ENCODE data around the gene GPX2. TPM values are rescaled to one million over a fixed set of nuclear protein-coding genes. Genes with fewer than 3 reads are reported as not detected.

Gene GPX2
- total and polyA plus RNA-seq, 7 experiments from 2014 or later, result not detected

DNA sequence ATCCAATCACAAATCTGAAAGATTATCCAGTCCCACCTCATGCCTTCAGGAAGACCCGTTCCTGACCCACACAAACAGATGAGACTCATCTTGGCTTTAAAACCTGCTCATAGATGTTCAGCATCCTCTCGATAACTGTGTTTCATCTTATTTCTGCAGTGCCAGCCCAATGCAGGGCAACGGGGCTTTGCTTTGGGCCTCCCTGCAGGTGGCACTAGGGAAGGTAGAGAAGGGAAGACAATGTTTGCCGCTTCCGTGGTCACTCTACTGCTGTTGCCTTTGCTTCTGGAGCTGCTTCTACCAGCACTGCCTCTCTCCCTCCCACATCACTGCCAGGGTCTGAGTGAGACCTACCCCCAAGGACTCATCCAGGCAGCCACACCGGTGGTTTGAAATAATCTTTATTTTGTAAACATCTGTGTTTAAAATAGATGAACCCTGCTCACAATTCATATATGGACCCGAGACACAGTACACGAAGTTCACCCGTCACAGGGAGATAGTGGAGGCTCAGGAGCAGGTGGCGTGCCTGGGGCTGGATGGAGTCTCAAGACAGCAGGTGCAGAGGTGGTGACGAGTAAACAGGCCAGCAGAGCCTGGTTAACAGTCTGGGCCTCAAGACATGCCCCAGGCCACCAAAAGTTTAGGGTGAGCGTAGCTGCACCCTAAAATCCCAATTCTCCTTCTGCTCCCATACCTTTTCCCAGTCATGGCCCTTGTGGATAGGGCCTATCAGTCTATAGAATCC is 3.1 kb upstream of the GPX2 start:
- intact Hi-C loops (cut with micrococcal nuclease), result loop anchor here in 1 of 2 donors (1.0 kb wide), 1 partner anchor 8 kb away; no protein-coding TSS in a partner anchor
- Mint-ChIP-seq H3K36me3 (peaks cover 5 to 62% (median 21%) of the 10 kb centered on the region in 5 donors), H3K27me3 (no peaks in the 10 kb centered on the region), H3K4me3 (no peak overlapping the region), H3K27ac (peak overlapping the region in 7 of 9 donors; percentile 10 to 80 (median 53)), H3K4me1 (peaks cover 16 to 69% (median 55%) of the 10 kb centered on the region in 7 donors), H3K9me3 (no peaks in the 10 kb centered on the region)
- Histone ChIP-seq H3K36me3 (ENCODE audit: control insufficient read depth in 2 of 3, insufficient read depth in 3 of 3, low read length in 3 of 3) (peaks cover 0 to 27% (median 0%) of the 10 kb centered on the region in 3 experiments), H3K4me3 (ENCODE audit: low read length) (no peak overlapping the region), H3K9me3 (ENCODE audit: control insufficient read depth in 2 of 3, low read length in 3 of 3) (no peaks in the 10 kb centered on the region), H3K27ac (ENCODE audit: low read depth, low read length) (no peak overlapping the region), H3K27me3 (ENCODE audit: control insufficient read depth in 2 of 2, insufficient read depth in 2 of 2, low read length in 2 of 2) (no peaks in the 10 kb centered on the region), H3K4me1 (ENCODE audit: control insufficient read depth in 2 of 2, insufficient read depth in 2 of 2, low read length in 2 of 2) (peaks cover 0 to 10% of the 10 kb centered on the region in 2 donors)
- ChIA-PET CTCF (interaction anchor here (0.6 kb wide), 1 partner anchor 470 kb away, joined by 3 read pairs; no protein-coding TSS in a partner anchor), POLR2A (interaction anchor here (0.8 kb wide), 2 partner anchors 18 to 30 kb away, joined by 3 read pairs; no protein-coding TSS in a partner anchor)
- ATAC-seq (no peak), DNase-seq (peak in 1 of 9 donors; percentile 8)

DNA sequence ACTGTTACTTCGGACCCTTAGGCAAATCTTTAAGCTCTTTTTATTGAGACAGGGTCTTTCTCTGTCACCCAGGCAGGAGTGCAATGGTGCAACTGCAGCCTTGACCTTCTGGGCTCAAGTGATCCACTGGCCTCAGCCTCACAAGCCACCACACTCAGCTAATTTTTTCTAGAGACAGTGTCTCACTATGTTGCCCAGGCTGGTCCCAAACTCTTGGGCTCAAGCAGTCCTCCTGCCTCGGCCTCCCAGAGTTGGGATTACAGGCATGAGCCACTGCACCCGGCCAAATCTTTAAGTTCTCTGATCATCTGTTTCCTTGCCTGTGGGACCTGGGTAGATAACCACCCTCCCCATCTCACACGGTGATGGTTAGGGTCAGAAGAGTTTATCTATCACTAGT is 2.3 kb upstream of the GPX2 start:
- Mint-ChIP-seq H3K9me3 (no peaks in the 10 kb centered on the region), H3K27ac (peak overlapping the region in 6 of 9 donors; percentile 14 to 80 (median 52)), H3K4me1 (peaks cover 16 to 77% (median 62%) of the 10 kb centered on the region in 7 donors), H3K36me3 (peaks cover 8 to 62% (median 20%) of the 10 kb centered on the region in 5 donors), H3K27me3 (no peaks in the 10 kb centered on the region), H3K4me3 (no peak overlapping the region)
- ATAC-seq (no peak), DNase-seq (no peak)
- no peak overlapping the region for H3K4me3 ChIP-seq (ENCODE audit: low read length)
- H3K4me1 ChIP-seq (ENCODE audit: control insufficient read depth in 2 of 2, insufficient read depth in 2 of 2, low read length in 2 of 2), result peaks cover 0 to 10% of the 10 kb centered on the region in 2 donors
- CTCF ChIA-PET, result no interaction called here
- POLR2A ChIA-PET, result interaction anchor here (1.6 kb wide), 1 partner anchor 42 kb away, joined by 4 read pairs; the partner anchor contains the start of gene FNTB
- no peak overlapping the region for H3K27ac ChIP-seq (ENCODE audit: low read depth, low read length)
- no peaks in the 10 kb centered on the region for H3K9me3 ChIP-seq (ENCODE audit: control insufficient read depth in 2 of 3, low read length in 3 of 3)
- peaks cover 0 to 30% (median 0%) of the 10 kb centered on the region in 3 experiments for H3K36me3 ChIP-seq (ENCODE audit: control insufficient read depth in 2 of 3, insufficient read depth in 3 of 3, low read length in 3 of 3)
- no peaks in the 10 kb centered on the region for H3K27me3 ChIP-seq (ENCODE audit: control insufficient read depth in 2 of 2, insufficient read depth in 2 of 2, low read length in 2 of 2)
- intact Hi-C loops (cut with micrococcal nuclease), result loop anchor here in 1 of 2 donors (1.0 to 5.0 kb wide), 2 partner anchors 8 to 38 kb away; no protein-coding TSS in a partner anchor

DNA sequence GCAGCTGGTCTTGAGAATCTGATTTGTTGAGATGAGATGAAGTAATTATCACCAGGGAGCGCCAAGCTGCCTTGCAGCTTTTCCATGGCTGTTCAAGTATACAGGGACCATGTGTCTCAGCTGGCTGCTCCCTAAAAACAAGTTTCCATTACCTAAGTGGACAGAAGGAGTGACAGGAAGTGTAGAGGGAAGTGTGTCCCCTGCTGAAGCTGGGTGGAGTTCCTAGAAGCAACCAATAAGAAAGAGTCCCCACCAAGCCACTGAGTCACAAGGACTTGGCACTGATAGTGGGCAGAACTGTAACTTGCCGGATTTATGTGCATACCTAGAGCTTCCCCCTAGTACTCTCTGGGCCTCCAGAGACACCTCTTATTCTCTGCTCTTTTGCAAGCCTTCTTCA is 1.5 kb upstream of the GPX2 start:
- H3K27me3 Mint-ChIP-seq, result no peaks in the 10 kb centered on the region
- peaks cover 0 to 10% of the 10 kb centered on the region in 2 donors for H3K4me1 ChIP-seq (ENCODE audit: control insufficient read depth in 2 of 2, insufficient read depth in 2 of 2, low read length in 2 of 2)
- no peaks in the 10 kb centered on the region for H3K9me3 ChIP-seq (ENCODE audit: control insufficient read depth in 2 of 3, low read length in 3 of 3)
- peaks cover 22 to 83% (median 71%) of the 10 kb centered on the region in 7 donors for H3K4me1 Mint-ChIP-seq
- ATAC-seq (no peak), DNase-seq (peak in 1 of 9 donors; percentile 8)
- no peak overlapping the region for H3K4me3 ChIP-seq (ENCODE audit: low read length)
- intact Hi-C loops (cut with micrococcal nuclease), result loop anchor here in 1 of 2 donors (5.0 kb wide), 1 partner anchor 37 kb away; no protein-coding TSS in a partner anchor
- no peaks in the 10 kb centered on the region for H3K9me3 Mint-ChIP-seq
- no peak overlapping the region for H3K4me3 Mint-ChIP-seq
- POLR2A ChIA-PET, result interaction anchor here (1.6 kb wide), 1 partner anchor 43 kb away, joined by 4 read pairs; the partner anchor contains the start of gene FNTB
- peak overlapping the region in 7 of 9 donors; percentile 7 to 81 (median 66) for H3K27ac Mint-ChIP-seq
- H3K36me3 Mint-ChIP-seq, result peaks cover 8 to 63% (median 25%) of the 10 kb centered on the region in 5 donors
- H3K27ac ChIP-seq (ENCODE audit: low read depth, low read length), result no peak overlapping the region
- H3K36me3 ChIP-seq (ENCODE audit: control insufficient read depth in 2 of 3, insufficient read depth in 3 of 3, low read length in 3 of 3), result peaks cover 0 to 39% (median under 1%) of the 10 kb centered on the region in 3 experiments
- CTCF ChIA-PET, result interaction anchor here (1.2 kb wide), 1 partner anchor 52 kb away, joined by 3 read pairs; no protein-coding TSS in a partner anchor
- H3K27me3 ChIP-seq (ENCODE audit: control insufficient read depth in 2 of 2, insufficient read depth in 2 of 2, low read length in 2 of 2), result no peaks in the 10 kb centered on the region

DNA sequence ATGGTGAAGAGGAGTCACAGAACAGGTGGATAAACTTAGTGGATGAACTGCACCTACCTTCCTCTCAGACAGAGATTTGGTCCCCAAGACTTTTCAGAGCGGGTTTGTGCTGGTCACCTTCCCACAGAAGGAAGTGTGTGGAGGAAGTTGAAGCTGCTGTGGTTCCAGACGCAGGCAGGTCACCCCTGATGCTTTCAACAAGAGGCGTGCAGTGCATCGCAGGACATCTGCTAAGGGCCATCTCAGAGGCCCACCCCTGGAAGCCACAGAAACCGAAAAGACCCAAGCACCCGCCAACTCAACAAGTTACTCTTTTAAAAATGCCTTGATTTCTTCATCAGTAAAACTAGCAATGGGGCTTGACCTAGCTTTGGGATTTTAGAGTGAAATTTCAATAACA is 1.0 kb upstream of the GPX2 start:
- intact Hi-C loops (cut with micrococcal nuclease), result loop anchor here in 1 of 2 donors (5.0 kb wide), 1 partner anchor 36 kb away; no protein-coding TSS in a partner anchor
- peak; percentile 45 for ATAC-seq
- POLR2A ChIA-PET, result interaction anchor here (1.6 kb wide), 1 partner anchor 43 kb away, joined by 4 read pairs; the partner anchor contains the start of gene FNTB

DNA sequence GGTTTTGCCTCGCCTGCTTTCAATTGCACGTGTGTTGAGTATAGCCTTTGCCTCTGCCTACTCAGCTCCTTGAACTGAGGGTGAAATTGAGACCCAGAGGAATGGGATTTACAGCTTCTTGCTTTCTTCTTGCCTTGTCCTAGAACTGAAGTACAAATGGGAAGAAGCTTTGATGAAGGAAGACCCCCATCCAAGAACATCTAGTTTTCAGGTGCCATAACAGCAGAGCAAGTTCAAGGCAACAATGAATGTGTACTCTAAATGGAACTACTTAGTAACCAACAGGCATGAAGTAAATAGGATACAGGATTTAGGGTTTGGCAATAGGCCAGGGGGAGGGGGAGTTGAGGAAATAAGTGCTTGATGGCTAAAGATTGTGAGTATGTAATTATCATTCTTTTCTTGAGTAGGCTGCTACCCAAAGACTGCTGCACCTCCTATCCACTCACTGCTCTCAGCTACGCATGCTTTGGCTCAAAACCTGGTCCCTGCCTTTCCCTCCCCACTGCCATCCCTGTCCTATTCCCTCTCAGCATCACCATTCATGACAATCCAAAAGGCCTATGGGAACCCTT is 2.1 kb downstream of the GPX2 start:
- ChIA-PET CTCF (interaction anchor here (1.9 kb wide), 1 partner anchor 49 kb away, joined by 5 read pairs; no protein-coding TSS in a partner anchor), POLR2A (interaction anchor here (0.5 to 1.1 kb wide), 3 partner anchors 13 to 47 kb away, joined by 3 to 7 read pairs (median 4); partner anchors contain the start of gene FNTB)
- Histone ChIP-seq H3K4me3 (ENCODE audit: low read length) (no peak overlapping the region), H3K36me3 (ENCODE audit: control insufficient read depth in 2 of 3, insufficient read depth in 3 of 3, low read length in 3 of 3) (peaks cover 0 to 21% (median 3%) of the 10 kb centered on the region in 3 experiments), H3K27ac (ENCODE audit: low read depth, low read length) (no peak overlapping the region), H3K27me3 (ENCODE audit: control insufficient read depth in 2 of 2, insufficient read depth in 2 of 2, low read length in 2 of 2) (no peaks in the 10 kb centered on the region), H3K9me3 (ENCODE audit: control insufficient read depth in 2 of 3, low read length in 3 of 3) (no peaks in the 10 kb centered on the region), H3K4me1 (ENCODE audit: control insufficient read depth in 2 of 2, insufficient read depth in 2 of 2, low read length in 2 of 2) (peaks cover 0 to 10% of the 10 kb centered on the region in 2 donors)
- Mint-ChIP-seq H3K27ac (peak overlapping the region in 8 of 9 donors; percentile 12 to 88 (median 76)), H3K36me3 (peaks cover 8 to 49% (median 18%) of the 10 kb centered on the region in 5 donors), H3K27me3 (no peaks in the 10 kb centered on the region), H3K4me3 (peak overlapping the region in 2 of 10 donors; percentile 10 to 28), H3K9me3 (no peaks in the 10 kb centered on the region), H3K4me1 (peaks cover 35 to 97% (median 86%) of the 10 kb centered on the region in 7 donors)
- ATAC-seq (no peak), DNase-seq (peak in 1 of 9 donors; percentile 8)
- intact Hi-C loops (cut with micrococcal nuclease), result loop anchor here in 1 of 2 donors (5.0 kb wide), 1 partner anchor 33 kb away; no protein-coding TSS in a partner anchor

More for the DNA sequence above, 1.0 kb upstream of the GPX2 start:
- peak overlapping the region in 8 of 9 donors; percentile 40 to 91 (median 75) for H3K27ac Mint-ChIP-seq
- DNase-seq, result no peak
- no peaks in the 10 kb centered on the region for H3K27me3 Mint-ChIP-seq
- H3K36me3 Mint-ChIP-seq, result peaks cover 8 to 63% (median 24%) of the 10 kb centered on the region in 5 donors
- no peak overlapping the region for H3K4me3 Mint-ChIP-seq
- no peaks in the 10 kb centered on the region for H3K9me3 Mint-ChIP-seq
- Histone ChIP-seq H3K9me3 (ENCODE audit: control insufficient read depth in 2 of 3, low read length in 3 of 3) (no peaks in the 10 kb centered on the region), H3K4me1 (ENCODE audit: control insufficient read depth in 2 of 2, insufficient read depth in 2 of 2, low read length in 2 of 2) (peaks cover 0 to 10% of the 10 kb centered on the region in 2 donors), H3K27ac (ENCODE audit: low read depth, low read length) (no peak overlapping the region), H3K4me3 (ENCODE audit: low read length) (no peak overlapping the region), H3K27me3 (ENCODE audit: control insufficient read depth in 2 of 2, insufficient read depth in 2 of 2, low read length in 2 of 2) (no peaks in the 10 kb centered on the region), H3K36me3 (ENCODE audit: control insufficient read depth in 2 of 3, insufficient read depth in 3 of 3, low read length in 3 of 3) (peaks cover 0 to 39% (median 3%) of the 10 kb centered on the region in 3 experiments)
- CTCF ChIA-PET, result interaction anchor here (1.2 kb wide), 1 partner anchor 51 kb away, joined by 3 read pairs; no protein-coding TSS in a partner anchor
- peaks cover 27 to 85% (median 76%) of the 10 kb centered on the region in 7 donors for H3K4me1 Mint-ChIP-seq

DNA sequence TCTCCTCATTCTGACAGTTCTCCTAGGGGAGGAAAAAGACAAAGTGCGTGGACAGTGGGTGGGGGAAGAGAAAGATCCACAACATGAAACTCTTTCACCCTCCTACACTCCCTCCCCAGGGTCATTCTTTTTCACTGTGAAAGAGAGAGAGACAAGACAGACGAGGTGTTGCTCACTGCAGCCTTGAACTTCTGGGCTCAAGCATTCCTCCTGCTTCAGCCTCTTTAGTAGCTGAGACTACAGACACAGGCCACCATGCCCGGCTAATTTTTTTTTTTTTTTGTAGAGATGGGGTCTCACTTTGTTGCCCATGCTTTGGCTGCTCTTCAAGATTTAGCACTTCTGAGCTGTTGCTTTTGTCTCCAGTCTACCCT is 2.7 kb downstream of the GPX2 start:
- peak in 1 of 9 donors; percentile 0 for DNase-seq
- Histone ChIP-seq H3K4me3 (ENCODE audit: low read length) (no peak overlapping the region), H3K9me3 (ENCODE audit: control insufficient read depth in 2 of 3, low read length in 3 of 3) (no peaks in the 10 kb centered on the region), H3K36me3 (ENCODE audit: control insufficient read depth in 2 of 3, insufficient read depth in 3 of 3, low read length in 3 of 3) (peaks cover 0 to 18% (median 3%) of the 10 kb centered on the region in 3 experiments), H3K27ac (ENCODE audit: low read depth, low read length) (no peak overlapping the region), H3K4me1 (ENCODE audit: control insufficient read depth in 2 of 2, insufficient read depth in 2 of 2, low read length in 2 of 2) (peaks cover 0 to 10% of the 10 kb centered on the region in 2 donors), H3K27me3 (ENCODE audit: control insufficient read depth in 2 of 2, insufficient read depth in 2 of 2, low read length in 2 of 2) (no peaks in the 10 kb centered on the region)
- peaks cover 40 to 99% (median 87%) of the 10 kb centered on the region in 7 donors for H3K4me1 Mint-ChIP-seq
- ATAC-seq, result no peak
- H3K27me3 Mint-ChIP-seq, result no peaks in the 10 kb centered on the region
- H3K4me3 Mint-ChIP-seq, result peak overlapping the region in 1 of 10 donors; percentile 28
- H3K9me3 Mint-ChIP-seq, result no peaks in the 10 kb centered on the region
- peaks cover 3 to 48% (median 22%) of the 10 kb centered on the region in 5 donors for H3K36me3 Mint-ChIP-seq
- POLR2A ChIA-PET, result interaction anchor here (1.0 kb wide), 1 partner anchor 13 kb away, joined by 7 read pairs; no protein-coding TSS in a partner anchor
- CTCF ChIA-PET, result interaction anchor here (1.9 kb wide), 1 partner anchor 48 kb away, joined by 5 read pairs; no protein-coding TSS in a partner anchor
- intact Hi-C loops (cut with micrococcal nuclease), result loop anchor here in 1 of 2 donors (2.0 to 5.0 kb wide), 2 partner anchors 15 to 33 kb away; no protein-coding TSS in a partner anchor
- peak overlapping the region in 7 of 9 donors; percentile 36 to 89 (median 75) for H3K27ac Mint-ChIP-seq
